ENCODE data around the gene XRCC3.
"Not testable (repeated sequence)": the region's sequence is repeated elsewhere in the genome, so short reads cannot be mapped to it uniquely, and the experiment has no call there.

The XRCC3 gene

DNA sequence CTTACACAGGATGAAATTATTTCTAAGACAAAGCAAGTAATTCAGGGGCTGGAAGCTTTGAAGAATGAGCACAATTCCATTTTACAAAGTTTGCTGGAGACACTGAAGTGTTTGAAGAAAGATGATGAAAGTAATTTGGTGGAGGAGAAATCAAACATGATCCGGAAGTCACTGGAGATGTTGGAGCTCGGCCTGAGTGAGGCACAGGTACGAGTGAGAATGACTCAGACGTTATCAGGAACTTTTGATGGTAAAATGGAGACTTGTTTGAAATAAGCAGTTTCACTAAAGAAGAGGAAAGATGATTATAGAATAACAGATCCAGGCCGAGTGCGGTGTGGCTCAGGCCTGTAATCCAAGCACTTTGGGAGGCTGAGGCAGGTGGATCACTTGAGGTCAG, 60.6 kb downstream of the XRCC3 start:
- Mint-ChIP-seq H3K27me3 (no peaks in the 10 kb centered on the region), H3K4me1 (ENCODE audit: low read depth) (peaks cover 49% of the 10 kb centered on the region), H3K36me3 (ENCODE audit: low read depth) (peaks cover 73% of the 10 kb centered on the region), H3K9me3 (no peaks in the 10 kb centered on the region), H3K27ac (no peak overlapping the region), H3K4me3 (no peak overlapping the region)
- intact Hi-C loops (cut with micrococcal nuclease): no loop called here

DNA sequence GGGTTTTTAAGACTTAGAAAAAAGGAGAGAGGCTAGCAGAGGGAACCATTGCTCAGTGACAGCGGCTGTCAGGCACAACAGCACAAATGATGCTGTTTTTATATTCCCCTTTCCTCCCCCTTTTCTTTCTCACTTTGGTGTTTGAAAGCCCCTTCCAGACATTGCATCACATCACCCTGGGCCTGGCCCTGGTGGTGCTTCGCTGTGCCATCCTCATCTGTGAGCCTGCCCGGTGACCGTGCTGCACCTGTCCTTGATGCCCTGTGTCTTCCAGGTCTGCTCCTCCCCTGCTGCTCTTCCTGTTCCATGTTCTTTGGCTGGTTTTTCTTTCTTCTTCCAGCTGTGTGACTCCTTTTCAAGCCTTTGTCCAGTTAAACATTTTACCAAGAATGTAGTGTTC, 61.4 kb downstream of the XRCC3 start:
- Mint-ChIP-seq H3K9me3 (no peaks in the 10 kb centered on the region), H3K4me1 (ENCODE audit: low read depth) (peaks cover 52% of the 10 kb centered on the region), H3K36me3 (ENCODE audit: low read depth) (peaks cover 67% of the 10 kb centered on the region), H3K27ac (no peak overlapping the region), H3K27me3 (no peaks in the 10 kb centered on the region), H3K4me3 (no peak overlapping the region)
- intact Hi-C loops (cut with micrococcal nuclease): no loop called here

DNA sequence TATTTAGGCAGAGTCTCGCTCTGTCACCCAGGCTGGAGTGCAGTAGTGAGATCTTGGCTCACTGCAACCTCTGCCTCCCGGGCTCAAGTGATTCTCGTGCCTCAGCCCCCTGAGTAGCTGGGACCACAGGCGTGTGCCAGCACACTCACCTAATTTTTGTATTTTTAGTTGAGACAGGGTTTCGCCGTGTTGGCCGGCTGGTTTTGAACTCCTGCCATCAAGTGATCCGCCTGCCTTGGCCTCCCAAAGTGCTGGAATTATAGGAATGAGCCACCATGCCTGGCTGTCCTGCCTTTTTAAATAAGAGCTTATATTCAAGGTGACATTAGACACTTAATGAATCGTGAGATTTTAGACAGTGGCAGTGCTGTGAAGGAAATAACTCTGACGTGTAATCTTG, 61.9 kb downstream of the XRCC3 start:
- H3K9me3 Mint-ChIP-seq; intact Hi-C loops (cut with micrococcal nuclease); H3K27me3 Mint-ChIP-seq; H3K27ac Mint-ChIP-seq; H3K4me3 Mint-ChIP-seq: not testable (repeated sequence)
- H3K4me1 Mint-ChIP-seq (ENCODE audit: low read depth): peaks cover 53% of the 10 kb centered on the region
- peaks cover 67% of the 10 kb centered on the region for H3K36me3 Mint-ChIP-seq (ENCODE audit: low read depth)

GRCh38 chr14:103652806-103653205, 62.4 kb downstream of the XRCC3 start:
- H3K4me3 Mint-ChIP-seq: no peak overlapping the region
- H3K4me1 Mint-ChIP-seq (ENCODE audit: low read depth): peaks cover 48% of the 10 kb centered on the region
- H3K27me3 Mint-ChIP-seq: no peaks in the 10 kb centered on the region
- peaks cover 64% of the 10 kb centered on the region for H3K36me3 Mint-ChIP-seq (ENCODE audit: low read depth)
- intact Hi-C loops (cut with micrococcal nuclease): no loop called here
- no peak overlapping the region for H3K27ac Mint-ChIP-seq
- no peaks in the 10 kb centered on the region for H3K9me3 Mint-ChIP-seq

- no peak overlapping the region for H3K4me3 Mint-ChIP-seq
- H3K36me3 Mint-ChIP-seq (ENCODE audit: low read depth): peaks cover 52% of the 10 kb centered on the region
- H3K4me1 Mint-ChIP-seq (ENCODE audit: low read depth): peaks cover 36% of the 10 kb centered on the region
- intact Hi-C loops (cut with micrococcal nuclease): no loop called here
- H3K9me3 Mint-ChIP-seq: no peaks in the 10 kb centered on the region
- H3K27me3 Mint-ChIP-seq: no peaks in the 10 kb centered on the region
- no peak overlapping the region for H3K27ac Mint-ChIP-seq
Measured at GRCh38 chr14:103651585-103651984, 63.7 kb downstream of the XRCC3 start.

GRCh38 chr14:103650213-103650612, 65.0 kb downstream of the XRCC3 start:
- intact Hi-C loops (cut with micrococcal nuclease): no loop called here
- Mint-ChIP-seq H3K4me3 (no peak overlapping the region), H3K27ac (no peak overlapping the region)

GRCh38 chr14:103649001-103649400, 66.2 kb downstream of the XRCC3 start:
- Mint-ChIP-seq H3K9me3 (no peaks in the 10 kb centered on the region), H3K36me3 (ENCODE audit: low read depth) (peaks cover 40% of the 10 kb centered on the region), H3K4me3 (no peak overlapping the region), H3K4me1 (ENCODE audit: low read depth) (peaks cover 24% of the 10 kb centered on the region), H3K27me3 (no peaks in the 10 kb centered on the region), H3K27ac (no peak overlapping the region)
- intact Hi-C loops (cut with micrococcal nuclease): no loop called here

More at GRCh38 chr14:103650213-103650612, 65.0 kb downstream of the XRCC3 start:
- Mint-ChIP-seq H3K4me1 (ENCODE audit: low read depth) (peaks cover 27% of the 10 kb centered on the region), H3K9me3 (no peaks in the 10 kb centered on the region), H3K36me3 (ENCODE audit: low read depth) (peaks cover 41% of the 10 kb centered on the region), H3K27me3 (no peaks in the 10 kb centered on the region)
